H9 (cell line): ENCODE data around the gene C4orf51. TPM values are rescaled to one million over a fixed set of nuclear protein-coding genes. Genes with fewer than 3 reads are reported as not detected.

Experiments
- DNase-seq: peaks from one replicate; pipeline ENCODE4 v3.0.0-alpha.2; 2017
- H2AFZ ChIP-seq: one replicate; pipeline ENCODE4 v1.6.1; 2013; ENCODE audit warnings: mild to moderate bottlenecking, low read length, control low read depth, moderate library complexity
- H2AK5ac ChIP-seq: 2 replicates; pipeline ENCODE4 v1.6.1; 2013; ENCODE audit warnings: low read length, control low read depth, mixed read lengths; ENCODE audit not compliant: insufficient read length
- H2BK120ac ChIP-seq: one replicate; pipeline ENCODE4 v1.6.1; 2013; ENCODE audit warnings: low read depth, mild to moderate bottlenecking, low read length, control low read depth, inconsistent platforms; ENCODE audit not compliant: poor library complexity, severe bottlenecking
- H2BK12ac ChIP-seq: 2 replicates; pipeline ENCODE4 v1.6.1; 2013; ENCODE audit warnings: low read length, control low read depth, mixed read lengths, low read depth; ENCODE audit not compliant: insufficient read length
- H2BK15ac ChIP-seq: 2 replicates; pipeline ENCODE4 v1.6.1; 2013; ENCODE audit warnings: low read depth, low read length, control low read depth
- H2BK20ac ChIP-seq: one replicate; pipeline ENCODE4 v1.6.1; 2013; ENCODE audit warnings: low read depth, mild to moderate bottlenecking, low read length, control low read depth, inconsistent platforms; ENCODE audit not compliant: poor library complexity, severe bottlenecking
- H2BK5ac ChIP-seq: 2 replicates; pipeline ENCODE4 v1.6.1; 2013; ENCODE audit warnings: low read length, control low read depth, mixed read lengths; ENCODE audit not compliant: insufficient read length
- H3K14ac ChIP-seq: 2 replicates; pipeline ENCODE4 v1.6.1; 2013; ENCODE audit warnings: low read length, control low read depth; ENCODE audit not compliant: insufficient read depth
- H3K18ac ChIP-seq: 2 replicates; pipeline ENCODE4 v1.6.1; 2013; ENCODE audit warnings: low read depth, mild to moderate bottlenecking, mixed read lengths, low read length, control low read depth; ENCODE audit not compliant: insufficient read length
- H3K23ac ChIP-seq: 2 replicates; pipeline ENCODE4 v1.6.1; 2013; ENCODE audit warnings: low read length, control low read depth, mixed read lengths, low read depth; ENCODE audit not compliant: insufficient read length
- H3K23me2 ChIP-seq: 2 replicates; pipeline ENCODE4 v1.6.1; 2013; ENCODE audit warnings: low read depth, mild to moderate bottlenecking, mixed read lengths, low read length, control low read depth; ENCODE audit not compliant: insufficient read length, poor library complexity, severe bottlenecking
- H3K27ac ChIP-seq: 2 replicates; pipeline ENCODE4 v1.5.1; 2013; ENCODE audit warnings: low read length, control low read depth, mixed read lengths, low read depth; ENCODE audit not compliant: insufficient read length
- H3K27me3 ChIP-seq: 2 replicates; pipeline ENCODE4 v1.6.1; 2013; ENCODE audit warnings: low read length, control low read depth, inconsistent platforms; ENCODE audit not compliant: insufficient read depth
- H3K4ac ChIP-seq: 2 replicates; pipeline ENCODE4 v1.6.1; 2013; ENCODE audit warnings: low read depth, mild to moderate bottlenecking, control low read depth, inconsistent platforms, low read length, moderate library complexity
- H3K4me1 ChIP-seq: 2 replicates; pipeline ENCODE4 v1.6.1; 2013; ENCODE audit warnings: low read length, control low read depth, inconsistent platforms; ENCODE audit not compliant: insufficient read depth
- H3K4me2 ChIP-seq: 2 replicates; pipeline ENCODE4 v1.6.1; 2013; ENCODE audit warnings: low read length, control low read depth, mixed read lengths; ENCODE audit not compliant: insufficient read length, insufficient read depth
- H3K56ac ChIP-seq: 2 replicates; pipeline ENCODE4 v1.6.1; 2013; ENCODE audit warnings: low read depth, mild to moderate bottlenecking, mixed read lengths, low read length, control low read depth; ENCODE audit not compliant: insufficient read length
- H3K79me1 ChIP-seq: 2 replicates; pipeline ENCODE4 v1.6.1; 2013; ENCODE audit warnings: low read depth, mild to moderate bottlenecking, moderate library complexity, low read length, control low read depth, inconsistent platforms; ENCODE audit not compliant: insufficient read depth, poor library complexity, severe bottlenecking
- H3K79me2 ChIP-seq: 2 replicates; pipeline ENCODE4 v1.6.1; 2013; ENCODE audit warnings: low read length, control low read depth, inconsistent platforms; ENCODE audit not compliant: insufficient read depth
- H3K9ac ChIP-seq: 2 replicates; pipeline ENCODE4 v1.6.1; 2013; ENCODE audit warnings: low read length, control low read depth, mixed read lengths; ENCODE audit not compliant: insufficient read length; ENCODE audit errors: extremely low read depth
- H3K9me3 ChIP-seq: one replicate; pipeline ENCODE4 v1.6.1; 2013; ENCODE audit warnings: low read depth, low read length, inconsistent platforms; ENCODE audit not compliant: control insufficient read depth
- H3T11ph ChIP-seq: one replicate; pipeline ENCODE4 v1.6.1; 2013; ENCODE audit warnings: mild to moderate bottlenecking, low read length, control low read depth, inconsistent platforms
- H4K20me1 ChIP-seq: one replicate; pipeline ENCODE4 v1.6.1; 2013; ENCODE audit not compliant: control insufficient read depth, insufficient read length, insufficient read depth
- H4K5ac ChIP-seq: 2 replicates; pipeline ENCODE4 v1.6.1; 2013; ENCODE audit warnings: low read depth, mild to moderate bottlenecking, mixed read lengths, low read length, control low read depth; ENCODE audit not compliant: insufficient read length
- H4K8ac ChIP-seq: replicated peaks from 2 replicates; pipeline ENCODE4 v1.6.1; 2013; ENCODE audit warnings: low read length, control low read depth, mixed read lengths, low read depth; ENCODE audit not compliant: insufficient read length
- H4K91ac ChIP-seq: 2 replicates; pipeline ENCODE4 v1.6.1; 2013; ENCODE audit warnings: low read depth, mild to moderate bottlenecking, moderate library complexity, mixed read lengths, low read length, control low read depth; ENCODE audit not compliant: insufficient read length
- H3K27ac Mint-ChIP-seq, 3 experiments: 2 replicates in 2 of 3; 3 replicates in 1 of 3; pipeline ENCODE4 v1.8.0; 2020 to 2021; ENCODE audit warnings: mixed read lengths in 3 of 3, mild to moderate bottlenecking in 1 of 3, moderate library complexity in 1 of 3
- H3K27me3 Mint-ChIP-seq: 2 replicates; pipeline ENCODE4 v1.8.0; 2021; ENCODE audit warnings: low read depth, mild to moderate bottlenecking, moderate library complexity, mixed read lengths
- H3K36me3 Mint-ChIP-seq, 3 experiments: 2 replicates in 2 of 3; 3 replicates in 1 of 3; pipeline ENCODE4 v1.8.0; 2020 to 2021; ENCODE audit warnings: low read depth in 3 of 3, mixed read lengths in 3 of 3; ENCODE audit not compliant: insufficient read depth in 1 of 3
- H3K4me1 Mint-ChIP-seq, 2 experiments: 2 replicates each; pipeline ENCODE4 v1.8.0; 2020; ENCODE audit warnings: mixed read lengths in 2 of 2
- H3K4me3 Mint-ChIP-seq, 2 experiments: 2 replicates in 1 of 2; 3 replicates in 1 of 2; pipeline ENCODE4 v1.8.0; 2020 to 2021; ENCODE audit warnings: mild to moderate bottlenecking in 2 of 2, mixed read lengths in 2 of 2, moderate library complexity in 1 of 2
- H3K9me3 Mint-ChIP-seq, 2 experiments: 2 replicates in 1 of 2; 3 replicates in 1 of 2; pipeline ENCODE4 v1.8.0; 2020; ENCODE audit warnings: mild to moderate bottlenecking in 2 of 2, mixed read lengths in 2 of 2, moderate library complexity in 1 of 2
- WGBS: extraction: QIAGEN DNeasy Blood & Tissue Kit; methylation state at CpG from one replicate; pipeline ENCODE4 v1.1.7; 2013; ENCODE audit warnings: missing lambda C conversion rate, low lambda C conversion rate, mixed read lengths; ENCODE audit not compliant: insufficient read length; ENCODE audit errors: extremely low coverage; 5-methylcytosine and 5-hydroxymethylcytosine counted together
- total RNA-seq: library from RNA; stranded (reverse); gene quantifications from 2 replicates; pipeline ENCODE4 v1.2.1, GENCODE V29; 2021
- TF ChIP-seq, protein P1 (sequence below): fragments of 200-600 bp; sonication (generic); conservative IDR thresholded peaks from 3 replicates; pipeline ENCODE4 v1.8.0; 2021; ENCODE audit warnings: antibody characterized with exemption, mild to moderate bottlenecking

Gene C4orf51
- total RNA-seq, 1 experiment from 2014 or later: 6.0 TPM

DNA sequence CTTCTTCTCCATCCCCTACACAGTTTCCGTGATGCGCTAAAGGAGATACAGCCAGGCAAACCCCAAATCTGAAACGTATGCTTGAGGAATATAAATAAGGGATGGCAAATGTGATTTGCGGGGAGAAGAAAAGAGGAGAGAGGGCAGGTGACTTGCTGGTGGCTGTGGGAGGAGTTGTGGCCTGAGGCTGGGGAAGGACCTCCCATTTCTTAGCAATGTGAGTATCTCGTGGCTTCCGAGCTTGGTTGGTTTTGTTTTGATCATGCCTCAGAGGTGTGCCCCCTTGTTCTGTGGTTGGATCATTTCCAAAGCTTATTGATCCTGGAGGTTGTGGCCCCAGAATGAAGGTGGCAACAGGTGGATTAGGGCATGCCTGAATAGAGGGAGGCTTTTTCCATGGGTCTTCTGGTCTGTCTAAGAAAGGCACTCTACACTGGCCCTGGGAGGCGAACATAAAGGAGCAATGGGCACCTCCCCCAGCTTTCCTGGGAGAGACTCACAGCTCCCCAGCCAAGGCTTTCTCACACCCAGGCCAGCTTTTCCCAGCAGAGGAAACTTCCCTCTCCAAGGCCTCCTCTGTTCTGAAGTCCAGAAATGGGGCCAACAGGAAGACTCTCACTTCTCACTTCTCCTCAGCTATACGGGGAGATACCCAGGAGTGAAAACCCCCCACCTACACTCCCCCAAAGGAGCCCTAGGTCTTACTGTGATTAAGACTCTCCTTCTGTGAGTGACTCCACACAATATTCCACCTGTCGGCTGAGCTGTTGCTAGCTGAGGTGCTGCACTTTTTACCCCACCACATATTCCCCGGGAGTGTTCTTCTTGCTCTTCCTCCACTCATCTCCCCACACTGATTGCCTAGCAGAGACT lies 40.0 kb downstream of the C4orf51 start:
- no peak overlapping the region for H3K18ac ChIP-seq
- no peaks in the 10 kb centered on the region for H4K20me1 ChIP-seq
- H2BK20ac ChIP-seq: no peak overlapping the region
- H2AK5ac ChIP-seq: no peak overlapping the region
- no peak overlapping the region for H3K14ac ChIP-seq
- no peak overlapping the region for H4K5ac ChIP-seq
- H2BK12ac ChIP-seq: no peak overlapping the region
- no peak overlapping the region for H2BK5ac ChIP-seq
- H3K9me3 ChIP-seq: peaks cover 8% of the 10 kb centered on the region
- TF ChIP-seq, protein P1, sequence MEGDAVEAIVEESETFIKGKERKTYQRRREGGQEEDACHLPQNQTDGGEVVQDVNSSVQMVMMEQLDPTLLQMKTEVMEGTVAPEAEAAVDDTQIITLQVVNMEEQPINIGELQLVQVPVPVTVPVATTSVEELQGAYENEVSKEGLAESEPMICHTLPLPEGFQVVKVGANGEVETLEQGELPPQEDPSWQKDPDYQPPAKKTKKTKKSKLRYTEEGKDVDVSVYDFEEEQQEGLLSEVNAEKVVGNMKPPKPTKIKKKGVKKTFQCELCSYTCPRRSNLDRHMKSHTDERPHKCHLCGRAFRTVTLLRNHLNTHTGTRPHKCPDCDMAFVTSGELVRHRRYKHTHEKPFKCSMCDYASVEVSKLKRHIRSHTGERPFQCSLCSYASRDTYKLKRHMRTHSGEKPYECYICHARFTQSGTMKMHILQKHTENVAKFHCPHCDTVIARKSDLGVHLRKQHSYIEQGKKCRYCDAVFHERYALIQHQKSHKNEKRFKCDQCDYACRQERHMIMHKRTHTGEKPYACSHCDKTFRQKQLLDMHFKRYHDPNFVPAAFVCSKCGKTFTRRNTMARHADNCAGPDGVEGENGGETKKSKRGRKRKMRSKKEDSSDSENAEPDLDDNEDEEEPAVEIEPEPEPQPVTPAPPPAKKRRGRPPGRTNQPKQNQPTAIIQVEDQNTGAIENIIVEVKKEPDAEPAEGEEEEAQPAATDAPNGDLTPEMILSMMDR: no peak
- H3K4ac ChIP-seq: no peak overlapping the region
- H3K27ac Mint-ChIP-seq: peak overlapping the region in 1 of 3 experiments; percentile 53; a peak in 1 of 7 replicates
- peaks cover 4 to 33% (median 12%) of the 10 kb centered on the region in 3 experiments for H3K36me3 Mint-ChIP-seq
- no peak overlapping the region for H3K4me3 Mint-ChIP-seq
- H3K23me2 ChIP-seq: no peaks in the 10 kb centered on the region
- H3K9ac ChIP-seq: no peak overlapping the region
- H2BK15ac ChIP-seq: no peak overlapping the region
- H3K56ac ChIP-seq: no peak overlapping the region
- H3K79me2 ChIP-seq: no peaks in the 10 kb centered on the region
- H2AFZ ChIP-seq: no peak overlapping the region
- no peaks in the 10 kb centered on the region for H3K79me1 ChIP-seq
- no peak for DNase-seq
- H3K4me1 ChIP-seq: peaks cover 3% of the 10 kb centered on the region; the same call in 1 of the 2 replicates
- WGBS: no CpG with 5 or more reads among the region's 10 CpGs
- H3K9me3 Mint-ChIP-seq: peaks cover 8 to 14% of the 10 kb centered on the region in 2 experiments
- H3K23ac ChIP-seq: no peak overlapping the region
- H3K27me3 ChIP-seq: no peaks in the 10 kb centered on the region
- H4K91ac ChIP-seq: no peak overlapping the region
- peaks cover 12 to 17% of the 10 kb centered on the region in 2 experiments for H3K4me1 Mint-ChIP-seq
- H4K8ac ChIP-seq: no peak overlapping the region
- H3T11ph ChIP-seq: no peak overlapping the region
- no peak overlapping the region for H3K27ac ChIP-seq
- H3K27me3 Mint-ChIP-seq: no peaks in the 10 kb centered on the region
- no peak overlapping the region for H3K4me2 ChIP-seq
- no peak overlapping the region for H2BK120ac ChIP-seq
